GM12878 (cell line): ENCODE data around the gene CATSPER4. TPM values are rescaled to one million over a fixed set of nuclear protein-coding genes. Genes with fewer than 3 reads are reported as not detected.

Experiments
- BACH1 ChIP-seq: fragments of 450-650 bp; IDR thresholded peaks from 2 replicates; pipeline ENCODE4 v1.6.1; 2017; ENCODE audit warnings: mild to moderate bottlenecking, borderline replicate concordance
- GATAD2B ChIP-seq: fragments of 450-650 bp; conservative IDR thresholded peaks from 2 replicates; pipeline ENCODE4 v1.6.1; 2017; ENCODE audit warnings: low read depth, mild to moderate bottlenecking, moderate library complexity
- IKZF1 ChIP-seq: fragments of 450-650 bp; conservative IDR thresholded peaks from 2 replicates; pipeline ENCODE4 v1.6.1; 2017; ENCODE audit warnings: antibody characterized with exemption, mild to moderate bottlenecking
- IRF4 ChIP-seq: IDR thresholded peaks from 2 replicates; pipeline ENCODE4 v1.6.1; 2011; ENCODE audit warnings: low read depth, low read length
- JUND ChIP-seq: IDR thresholded peaks from 2 replicates; pipeline ENCODE4 v1.6.1; 2012; ENCODE audit warnings: low read depth, mild to moderate bottlenecking, low read length, improper control_type of control experiment, moderate library complexity
- MTA3 ChIP-seq: IDR thresholded peaks from 2 replicates; pipeline ENCODE4 v1.6.1; 2012; ENCODE audit warnings: low read length, inconsistent platforms, borderline replicate concordance
- NFYB ChIP-seq: IDR thresholded peaks from 2 replicates; pipeline ENCODE4 v1.6.1; 2011; ENCODE audit warnings: low read depth, mild to moderate bottlenecking, low read length, improper control_type of control experiment, moderate library complexity; ENCODE audit not compliant: insufficient read depth
- NR2C1 ChIP-seq: fragments of 450-650 bp; IDR thresholded peaks from 2 replicates; pipeline ENCODE4 v1.6.1; 2017; ENCODE audit warnings: antibody characterized with exemption, mild to moderate bottlenecking, moderate library complexity
- POLR2AphosphoS2 ChIP-seq: IDR thresholded peaks from 2 replicates; pipeline ENCODE4 v1.6.1; 2011; ENCODE audit warnings: low read depth, mild to moderate bottlenecking, low read length, improper control_type of control experiment, moderate library complexity
- POU2F2 ChIP-seq: IDR thresholded peaks from 3 replicates; pipeline ENCODE4 v1.6.1; 2011; ENCODE audit warnings: low read depth, mild to moderate bottlenecking, low read length, borderline replicate concordance
- RELA ChIP-seq: fragments of 450-650 bp; IDR thresholded peaks from 2 replicates; pipeline ENCODE4 v1.8.0; 2014; ENCODE audit warnings: borderline replicate concordance; ENCODE audit not compliant: partially characterized antibody
- SP1 ChIP-seq: IDR thresholded peaks from one replicate; pipeline ENCODE4 v1.6.1; 2011; ENCODE audit warnings: low read depth, low read length
- SRF ChIP-seq, 2 experiments: IDR thresholded peaks; 2 replicates each; pipeline ENCODE4 v1.6.1; 2011; ENCODE audit warnings: low read depth in 2 of 2, low read length in 2 of 2, mild to moderate bottlenecking in 1 of 2, moderate library complexity in 1 of 2
- SUPT20H ChIP-seq: IDR thresholded peaks from 2 replicates; pipeline ENCODE4 v1.6.1; 2011; ENCODE audit warnings: low read depth, mild to moderate bottlenecking, low read length, moderate library complexity, borderline replicate concordance; ENCODE audit not compliant: control insufficient read depth
- TAF1 ChIP-seq: IDR thresholded peaks from 2 replicates; pipeline ENCODE4 v1.6.1; 2011; ENCODE audit warnings: mild to moderate bottlenecking, low read depth, low read length, borderline replicate concordance
- YBX1 ChIP-seq: fragments of 450-650 bp; IDR thresholded peaks from 2 replicates; pipeline ENCODE4 v1.6.1; 2016; ENCODE audit warnings: antibody characterized with exemption
- ZNF24 ChIP-seq: fragments of 450-650 bp; IDR thresholded peaks from 2 replicates; pipeline ENCODE4 v1.6.1; 2017; ENCODE audit warnings: antibody characterized with exemption, mild to moderate bottlenecking
- polyA plus RNA-seq, 11 experiments: library from polyadenylated mRNA; depleted of rRNA in 4 of 11; unstranded in 6 of 11; stranded (reverse) in 5 of 11; fragments of >200 nt; fragmentation: Nextera tagmentation in 4 of 11; fragmentation: Illumina TruSeq in 1 of 11; extraction: Ambion mirVana in 4 of 11; extraction: Trizol in 1 of 11; gene quantifications; 1 replicate in 1 of 11; 2 replicates in 10 of 11; pipeline versions ENCODE4 v1.2.1 to v1.2.3, GENCODE V29; 2011 to 2016; ENCODE audit warnings: inconsistent platforms in 2 of 11, missing spikeins in 2 of 11, low read depth in 1 of 11
- total RNA-seq, 4 experiments: library from RNA; depleted of rRNA in 3 of 4; stranded (reverse); fragments of >200 nt in 3 of 4; fragmentation: Illumina TruSeq in 1 of 4; extraction: Trizol in 1 of 4; gene quantifications; 2 replicates each; pipeline versions ENCODE4 v1.2.1 to v1.2.3, GENCODE V29; 2013 to 2021
- TF ChIP-seq, protein P1 (sequence below): IDR thresholded peaks from 2 replicates; pipeline ENCODE4 v1.6.1; 2012; ENCODE audit warnings: low read depth, low read length, improper control_type of control experiment
- TF ChIP-seq, protein P2 (sequence below): IDR thresholded peaks from 2 replicates; pipeline ENCODE4 v1.6.1; 2012; ENCODE audit warnings: low read depth, low read length, improper control_type of control experiment
- TF ChIP-seq, protein P3 (sequence below): IDR thresholded peaks from 2 replicates; pipeline ENCODE4 v1.6.1; 2012; ENCODE audit warnings: low read length, inconsistent platforms
- TF ChIP-seq, protein P4 (sequence below): fragments of 450-650 bp; IDR thresholded peaks from 2 replicates; pipeline ENCODE4 v1.6.1; 2014; ENCODE audit warnings: mild to moderate bottlenecking
- TF ChIP-seq, protein P5 (sequence below): fragments of 450-650 bp; conservative IDR thresholded peaks from 2 replicates; pipeline ENCODE4 v1.6.1; 2017; ENCODE audit warnings: mild to moderate bottlenecking, moderate library complexity

The CATSPER4 gene
- total and polyA plus RNA-seq, 10 of the 15 experiments (the other 5 are each of a cell fraction or from before 2014, with no cell fraction given), result 0.13 TPM; not detected in 9

DNA sequence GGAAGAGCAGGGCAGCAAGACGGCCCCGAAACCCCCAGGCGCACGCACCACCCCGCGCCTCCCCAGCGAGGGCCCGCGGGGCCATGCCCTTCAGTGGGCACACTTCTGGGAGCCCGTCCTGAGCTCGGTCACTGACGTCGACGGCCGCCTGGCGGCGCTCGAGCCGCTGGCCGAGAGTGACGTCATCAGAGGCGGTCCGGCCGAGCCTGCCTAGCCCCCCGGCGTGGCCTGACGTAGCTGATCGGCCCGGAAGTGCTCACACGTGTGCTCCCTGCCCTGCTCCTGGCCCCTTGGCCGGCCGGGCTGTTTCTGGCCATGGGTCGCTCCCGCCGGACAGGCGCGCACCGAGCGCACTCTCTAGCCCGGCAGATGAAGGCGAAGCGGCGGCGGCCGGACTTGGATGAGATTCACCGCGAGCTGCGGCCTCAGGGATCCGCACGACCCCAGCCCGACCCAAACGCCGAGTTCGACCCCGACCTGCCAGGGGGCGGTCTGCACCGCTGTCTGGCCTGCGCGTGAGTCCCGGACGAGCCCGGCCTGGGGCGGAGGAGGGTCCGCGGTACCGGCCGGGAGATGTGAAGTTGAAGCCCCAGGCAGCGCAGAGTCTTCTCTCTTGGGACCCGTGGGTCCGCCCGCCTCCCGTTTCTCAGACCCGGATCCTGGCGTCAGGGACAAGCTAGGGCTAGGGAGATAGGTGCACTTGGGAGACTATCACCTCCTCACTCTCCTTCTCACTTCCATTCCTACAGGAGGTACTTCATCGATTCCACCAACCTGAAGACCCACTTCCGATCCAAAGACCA is 20.5 kb upstream of the CATSPER4 start, which contains the start of gene ZNF593 (continued):
- TF ChIP-seq RELA (peak; percentile 49), YBX1 (no peak), JUND (peak; percentile 96), TAF1 (0 out of 2 replicates have a peak, but pooled peaks have one; percentile 25), POLR2AphosphoS2 (0 out of 2 replicates have a peak, but pooled peaks have one; percentile 66), NR2C1 (peak; percentile 81), IRF4 (peak; percentile 56; the same call in 1 of the 2 replicates), MTA3 (no peak), BACH1 (peak; percentile 57; the same call in 1 of the 2 replicates), IKZF1 (peak; percentile 73), POU2F2 (0 out of 3 replicates have a peak, but pooled peaks have one; percentile 31), SUPT20H (no peak), SRF (IDR thresholded peaks at IDR 0.05; ENCODE audit: low read depth in 2 of 2, low read length in 2 of 2) (0 out of 4 replicates have a peak, but pooled peaks of 1 of the 2 experiments have one; percentile 41), GATAD2B (peak; percentile 93; the same call in 1 of the 2 replicates), ZNF24 (peak; percentile 32; the same call in 1 of the 2 replicates), NFYB (no peak), SP1 (peak; percentile 70)
- TF ChIP-seq, protein P1, sequence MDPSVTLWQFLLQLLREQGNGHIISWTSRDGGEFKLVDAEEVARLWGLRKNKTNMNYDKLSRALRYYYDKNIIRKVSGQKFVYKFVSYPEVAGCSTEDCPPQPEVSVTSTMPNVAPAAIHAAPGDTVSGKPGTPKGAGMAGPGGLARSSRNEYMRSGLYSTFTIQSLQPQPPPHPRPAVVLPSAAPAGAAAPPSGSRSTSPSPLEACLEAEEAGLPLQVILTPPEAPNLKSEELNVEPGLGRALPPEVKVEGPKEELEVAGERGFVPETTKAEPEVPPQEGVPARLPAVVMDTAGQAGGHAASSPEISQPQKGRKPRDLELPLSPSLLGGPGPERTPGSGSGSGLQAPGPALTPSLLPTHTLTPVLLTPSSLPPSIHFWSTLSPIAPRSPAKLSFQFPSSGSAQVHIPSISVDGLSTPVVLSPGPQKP, result peak; percentile 92
- TF ChIP-seq, protein P2, sequence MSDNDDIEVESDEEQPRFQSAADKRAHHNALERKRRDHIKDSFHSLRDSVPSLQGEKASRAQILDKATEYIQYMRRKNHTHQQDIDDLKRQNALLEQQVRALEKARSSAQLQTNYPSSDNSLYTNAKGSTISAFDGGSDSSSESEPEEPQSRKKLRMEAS, result peak; percentile 90
- TF ChIP-seq, protein P3, sequence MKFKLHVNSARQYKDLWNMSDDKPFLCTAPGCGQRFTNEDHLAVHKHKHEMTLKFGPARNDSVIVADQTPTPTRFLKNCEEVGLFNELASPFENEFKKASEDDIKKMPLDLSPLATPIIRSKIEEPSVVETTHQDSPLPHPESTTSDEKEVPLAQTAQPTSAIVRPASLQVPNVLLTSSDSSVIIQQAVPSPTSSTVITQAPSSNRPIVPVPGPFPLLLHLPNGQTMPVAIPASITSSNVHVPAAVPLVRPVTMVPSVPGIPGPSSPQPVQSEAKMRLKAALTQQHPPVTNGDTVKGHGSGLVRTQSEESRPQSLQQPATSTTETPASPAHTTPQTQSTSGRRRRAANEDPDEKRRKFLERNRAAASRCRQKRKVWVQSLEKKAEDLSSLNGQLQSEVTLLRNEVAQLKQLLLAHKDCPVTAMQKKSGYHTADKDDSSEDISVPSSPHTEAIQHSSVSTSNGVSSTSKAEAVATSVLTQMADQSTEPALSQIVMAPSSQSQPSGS, result peak; percentile 68; the same call in 1 of the 2 replicates
- TF ChIP-seq, protein P4, sequence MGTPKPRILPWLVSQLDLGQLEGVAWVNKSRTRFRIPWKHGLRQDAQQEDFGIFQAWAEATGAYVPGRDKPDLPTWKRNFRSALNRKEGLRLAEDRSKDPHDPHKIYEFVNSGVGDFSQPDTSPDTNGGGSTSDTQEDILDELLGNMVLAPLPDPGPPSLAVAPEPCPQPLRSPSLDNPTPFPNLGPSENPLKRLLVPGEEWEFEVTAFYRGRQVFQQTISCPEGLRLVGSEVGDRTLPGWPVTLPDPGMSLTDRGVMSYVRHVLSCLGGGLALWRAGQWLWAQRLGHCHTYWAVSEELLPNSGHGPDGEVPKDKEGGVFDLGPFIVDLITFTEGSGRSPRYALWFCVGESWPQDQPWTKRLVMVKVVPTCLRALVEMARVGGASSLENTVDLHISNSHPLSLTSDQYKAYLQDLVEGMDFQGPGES, result peak; percentile 36; the same call in 1 of the 2 replicates
- TF ChIP-seq, protein P5, sequence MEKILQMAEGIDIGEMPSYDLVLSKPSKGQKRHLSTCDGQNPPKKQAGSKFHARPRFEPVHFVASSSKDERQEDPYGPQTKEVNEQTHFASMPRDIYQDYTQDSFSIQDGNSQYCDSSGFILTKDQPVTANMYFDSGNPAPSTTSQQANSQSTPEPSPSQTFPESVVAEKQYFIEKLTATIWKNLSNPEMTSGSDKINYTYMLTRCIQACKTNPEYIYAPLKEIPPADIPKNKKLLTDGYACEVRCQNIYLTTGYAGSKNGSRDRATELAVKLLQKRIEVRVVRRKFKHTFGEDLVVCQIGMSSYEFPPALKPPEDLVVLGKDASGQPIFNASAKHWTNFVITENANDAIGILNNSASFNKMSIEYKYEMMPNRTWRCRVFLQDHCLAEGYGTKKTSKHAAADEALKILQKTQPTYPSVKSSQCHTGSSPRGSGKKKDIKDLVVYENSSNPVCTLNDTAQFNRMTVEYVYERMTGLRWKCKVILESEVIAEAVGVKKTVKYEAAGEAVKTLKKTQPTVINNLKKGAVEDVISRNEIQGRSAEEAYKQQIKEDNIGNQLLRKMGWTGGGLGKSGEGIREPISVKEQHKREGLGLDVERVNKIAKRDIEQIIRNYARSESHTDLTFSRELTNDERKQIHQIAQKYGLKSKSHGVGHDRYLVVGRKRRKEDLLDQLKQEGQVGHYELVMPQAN, result peak; percentile 95
- TF ChIP-seq, all 136 proteins: peak for 61
